Measurements from ENCODE around the gene IFNA10. TPM values are rescaled to one million over a fixed set of nuclear protein-coding genes. Genes with fewer than 3 reads are reported as not detected.
A peak's percentile ranks its signal among the peaks of the same experiment; 100 is the strongest.

The IFNA10 gene
- total and polyA plus RNA-seq, 10 of the 15 experiments (the other 5 are each of a cell fraction or from before 2014, with no cell fraction given) = not detected

DNA sequence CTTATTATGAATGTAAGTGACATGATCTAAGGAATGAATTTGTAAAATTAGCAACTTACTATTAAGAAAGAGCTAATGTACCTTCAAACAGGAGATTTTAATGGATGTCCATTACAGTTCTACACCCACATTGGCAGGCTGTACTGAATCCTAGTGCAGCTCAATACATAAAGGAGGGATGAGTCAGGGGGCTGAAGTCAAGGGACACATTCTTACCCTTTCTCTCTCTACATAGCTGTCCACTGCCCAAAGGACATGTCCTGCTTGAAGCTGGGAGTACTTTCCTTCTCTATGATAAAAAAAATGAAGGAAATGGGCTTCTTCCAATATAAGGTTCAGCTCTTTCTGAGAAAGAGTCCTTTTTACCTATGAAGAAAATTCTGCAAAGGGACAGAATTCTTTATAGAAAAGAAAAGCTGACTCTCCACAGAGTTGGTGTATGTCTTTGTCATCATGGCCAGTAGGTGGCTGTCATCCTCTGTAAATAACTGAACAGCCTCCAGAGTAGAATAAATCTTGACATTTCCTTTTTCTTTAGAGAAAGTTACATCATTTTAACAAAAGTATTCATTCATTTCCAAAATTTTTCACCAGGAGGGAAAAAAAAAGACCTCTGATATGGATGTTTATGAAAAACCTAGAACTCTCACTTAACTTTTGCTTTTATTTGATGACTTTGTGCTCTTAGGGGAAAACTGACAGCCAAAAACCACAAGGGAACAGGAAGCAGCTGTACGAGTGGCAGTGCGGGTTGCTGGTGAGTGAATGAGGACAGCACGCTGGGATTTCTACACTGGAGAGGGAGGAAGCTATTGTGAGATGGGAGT lies 46.0 kb upstream of the IFNA10 start:
- 0% methylated on average over 3 of the region's 3 CpGs for WGBS (ENCODE audit: insufficient coverage, insufficient replicate concordance, low lambda C conversion rate, missing lambda C conversion rate)
- FAIRE-seq (peak; percentile 82), DNase-seq (ENCODE audit: low read depth, low spot score) (no peak), ATAC-seq (peak; percentile 91)
- no peak overlapping the region for H2AFZ ChIP-seq (ENCODE audit: control insufficient read depth, low read depth, low read length)
- no peak overlapping the region for H3K4me3 ChIP-seq
- no peak overlapping the region for H3K4me2 ChIP-seq (ENCODE audit: control insufficient read depth, insufficient read depth)
- RAD21 ChIA-PET (ENCODE audit: unreplicated experiment) = interaction anchor here (0.7 to 3.6 kb wide), 15 partner anchors 14 to 202 kb away, joined by 3 to 20 read pairs (median 5); no protein-coding TSS in a partner anchor
- intact Hi-C loops (cut with micrococcal nuclease; ENCODE audit: unreplicated experiment) (loop anchor here (5.0 kb wide), 2 partner anchors 64 to 204 kb away; no protein-coding TSS in a partner anchor), in situ Hi-C loops (cut with MboI) (no loop called here)
- no peaks in the 10 kb centered on the region; the same call in 1 of the 2 replicates for H4K20me1 ChIP-seq (ENCODE audit: control insufficient read depth, insufficient read depth)
- SMC1A ChIA-PET (ENCODE audit: uncharacterized antibody, unreplicated experiment) = interaction anchor here (0.7 to 5.5 kb wide), 21 partner anchors 10 to 542 kb away, joined by 3 to 30 read pairs (median 4); no protein-coding TSS in a partner anchor
- no TSS peak for BruUV-seq (replicated peaks)
- H3K27me3 ChIP-seq (replicated peaks in 1 of 2; ENCODE audit: control insufficient read depth in 2 of 2, insufficient read depth in 2 of 2, low read length in 1 of 2) = no peaks in the 10 kb centered on the region; a peak in 3 of 4 replicates
- H3K9ac ChIP-seq (ENCODE audit: control insufficient read depth, insufficient read depth, low read length) = no peak overlapping the region
- CTCF ChIA-PET = interaction anchor here (0.7 to 3.7 kb wide), 40 partner anchors 10 to 536 kb away, joined by 3 to 25 read pairs (median 5); partner anchors contain the start of genes IFNA14 and KLHL9
- H3K36me3 ChIP-seq (ENCODE audit: control insufficient read depth in 2 of 2, insufficient read depth in 2 of 2, low read length in 1 of 2) = no peaks in the 10 kb centered on the region
- no peaks in the 10 kb centered on the region for H3K79me2 ChIP-seq (ENCODE audit: control insufficient read depth, insufficient read depth, low read length)
- no peaks in the 10 kb centered on the region for H3K4me1 ChIP-seq (ENCODE audit: control insufficient read depth, insufficient read depth, low read length)
- POLR2A ChIA-PET = interaction anchor here (1.3 kb wide), 1 partner anchor 74 kb away, joined by 3 read pairs; no protein-coding TSS in a partner anchor
- H3K27ac ChIP-seq (ENCODE audit: control insufficient read depth, insufficient read depth) = no peak overlapping the region
- H3K9me3 ChIP-seq (replicated peaks; ENCODE audit: control insufficient read depth, insufficient read depth, low read length) = no peaks in the 10 kb centered on the region
- TF ChIP-seq, protein P1, sequence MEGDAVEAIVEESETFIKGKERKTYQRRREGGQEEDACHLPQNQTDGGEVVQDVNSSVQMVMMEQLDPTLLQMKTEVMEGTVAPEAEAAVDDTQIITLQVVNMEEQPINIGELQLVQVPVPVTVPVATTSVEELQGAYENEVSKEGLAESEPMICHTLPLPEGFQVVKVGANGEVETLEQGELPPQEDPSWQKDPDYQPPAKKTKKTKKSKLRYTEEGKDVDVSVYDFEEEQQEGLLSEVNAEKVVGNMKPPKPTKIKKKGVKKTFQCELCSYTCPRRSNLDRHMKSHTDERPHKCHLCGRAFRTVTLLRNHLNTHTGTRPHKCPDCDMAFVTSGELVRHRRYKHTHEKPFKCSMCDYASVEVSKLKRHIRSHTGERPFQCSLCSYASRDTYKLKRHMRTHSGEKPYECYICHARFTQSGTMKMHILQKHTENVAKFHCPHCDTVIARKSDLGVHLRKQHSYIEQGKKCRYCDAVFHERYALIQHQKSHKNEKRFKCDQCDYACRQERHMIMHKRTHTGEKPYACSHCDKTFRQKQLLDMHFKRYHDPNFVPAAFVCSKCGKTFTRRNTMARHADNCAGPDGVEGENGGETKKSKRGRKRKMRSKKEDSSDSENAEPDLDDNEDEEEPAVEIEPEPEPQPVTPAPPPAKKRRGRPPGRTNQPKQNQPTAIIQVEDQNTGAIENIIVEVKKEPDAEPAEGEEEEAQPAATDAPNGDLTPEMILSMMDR (IDR thresholded peaks at IDR 0.05 in 2 of 3, conservative IDR thresholded peaks at IDR 0.05 in 1 of 3; ENCODE audit: control insufficient read depth in 2 of 3, extremely low read depth in 1 of 3, insufficient read depth in 1 of 3, low read depth in 3 of 3, low read length in 3 of 3) = peak; percentile 60 to 63 (median 62)
- TF ChIP-seq BRCA1 (IDR thresholded peaks at IDR 0.05; ENCODE audit: low read depth, low read length) = no peak
- TF ChIP-seq, protein P2, sequence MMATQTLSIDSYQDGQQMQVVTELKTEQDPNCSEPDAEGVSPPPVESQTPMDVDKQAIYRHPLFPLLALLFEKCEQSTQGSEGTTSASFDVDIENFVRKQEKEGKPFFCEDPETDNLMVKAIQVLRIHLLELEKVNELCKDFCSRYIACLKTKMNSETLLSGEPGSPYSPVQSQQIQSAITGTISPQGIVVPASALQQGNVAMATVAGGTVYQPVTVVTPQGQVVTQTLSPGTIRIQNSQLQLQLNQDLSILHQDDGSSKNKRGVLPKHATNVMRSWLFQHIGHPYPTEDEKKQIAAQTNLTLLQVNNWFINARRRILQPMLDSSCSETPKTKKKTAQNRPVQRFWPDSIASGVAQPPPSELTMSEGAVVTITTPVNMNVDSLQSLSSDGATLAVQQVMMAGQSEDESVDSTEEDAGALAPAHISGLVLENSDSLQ (IDR thresholded peaks at IDR 0.05) = peak; percentile 22; the same call in 1 of the 2 replicates
- no peak for TF ChIP-seq SREBF1 (IDR thresholded peaks at IDR 0.05; ENCODE audit: low read length)
- no peak for TF ChIP-seq BACH1 (IDR thresholded peaks at IDR 0.05; ENCODE audit: borderline replicate concordance)
- TF ChIP-seq RAD21 (IDR thresholded peaks at IDR 0.05; ENCODE audit: insufficient read depth, low read depth, low read length) = peak; percentile 62
- TF ChIP-seq, protein P3, sequence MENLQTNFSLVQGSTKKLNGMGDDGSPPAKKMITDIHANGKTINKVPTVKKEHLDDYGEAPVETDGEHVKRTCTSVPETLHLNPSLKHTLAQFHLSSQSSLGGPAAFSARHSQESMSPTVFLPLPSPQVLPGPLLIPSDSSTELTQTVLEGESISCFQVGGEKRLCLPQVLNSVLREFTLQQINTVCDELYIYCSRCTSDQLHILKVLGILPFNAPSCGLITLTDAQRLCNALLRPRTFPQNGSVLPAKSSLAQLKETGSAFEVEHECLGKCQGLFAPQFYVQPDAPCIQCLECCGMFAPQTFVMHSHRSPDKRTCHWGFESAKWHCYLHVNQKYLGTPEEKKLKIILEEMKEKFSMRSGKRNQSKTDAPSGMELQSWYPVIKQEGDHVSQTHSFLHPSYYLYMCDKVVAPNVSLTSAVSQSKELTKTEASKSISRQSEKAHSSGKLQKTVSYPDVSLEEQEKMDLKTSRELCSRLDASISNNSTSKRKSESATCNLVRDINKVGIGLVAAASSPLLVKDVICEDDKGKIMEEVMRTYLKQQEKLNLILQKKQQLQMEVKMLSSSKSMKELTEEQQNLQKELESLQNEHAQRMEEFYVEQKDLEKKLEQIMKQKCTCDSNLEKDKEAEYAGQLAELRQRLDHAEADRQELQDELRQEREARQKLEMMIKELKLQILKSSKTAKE (IDR thresholded peaks at IDR 0.05; ENCODE audit: low read depth, poor library complexity, severe bottlenecking) = peak; percentile 21
- TF ChIP-seq, protein P4, sequence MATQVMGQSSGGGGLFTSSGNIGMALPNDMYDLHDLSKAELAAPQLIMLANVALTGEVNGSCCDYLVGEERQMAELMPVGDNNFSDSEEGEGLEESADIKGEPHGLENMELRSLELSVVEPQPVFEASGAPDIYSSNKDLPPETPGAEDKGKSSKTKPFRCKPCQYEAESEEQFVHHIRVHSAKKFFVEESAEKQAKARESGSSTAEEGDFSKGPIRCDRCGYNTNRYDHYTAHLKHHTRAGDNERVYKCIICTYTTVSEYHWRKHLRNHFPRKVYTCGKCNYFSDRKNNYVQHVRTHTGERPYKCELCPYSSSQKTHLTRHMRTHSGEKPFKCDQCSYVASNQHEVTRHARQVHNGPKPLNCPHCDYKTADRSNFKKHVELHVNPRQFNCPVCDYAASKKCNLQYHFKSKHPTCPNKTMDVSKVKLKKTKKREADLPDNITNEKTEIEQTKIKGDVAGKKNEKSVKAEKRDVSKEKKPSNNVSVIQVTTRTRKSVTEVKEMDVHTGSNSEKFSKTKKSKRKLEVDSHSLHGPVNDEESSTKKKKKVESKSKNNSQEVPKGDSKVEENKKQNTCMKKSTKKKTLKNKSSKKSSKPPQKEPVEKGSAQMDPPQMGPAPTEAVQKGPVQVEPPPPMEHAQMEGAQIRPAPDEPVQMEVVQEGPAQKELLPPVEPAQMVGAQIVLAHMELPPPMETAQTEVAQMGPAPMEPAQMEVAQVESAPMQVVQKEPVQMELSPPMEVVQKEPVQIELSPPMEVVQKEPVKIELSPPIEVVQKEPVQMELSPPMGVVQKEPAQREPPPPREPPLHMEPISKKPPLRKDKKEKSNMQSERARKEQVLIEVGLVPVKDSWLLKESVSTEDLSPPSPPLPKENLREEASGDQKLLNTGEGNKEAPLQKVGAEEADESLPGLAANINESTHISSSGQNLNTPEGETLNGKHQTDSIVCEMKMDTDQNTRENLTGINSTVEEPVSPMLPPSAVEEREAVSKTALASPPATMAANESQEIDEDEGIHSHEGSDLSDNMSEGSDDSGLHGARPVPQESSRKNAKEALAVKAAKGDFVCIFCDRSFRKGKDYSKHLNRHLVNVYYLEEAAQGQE (IDR thresholded peaks at IDR 0.05; ENCODE audit: low read depth, low read length) = no peak
- no peak for TF ChIP-seq EP300 (IDR thresholded peaks at IDR 0.05; ENCODE audit: borderline replicate concordance in 1 of 2, control insufficient read depth in 1 of 2, low read depth in 2 of 2, low read length in 2 of 2)

Data from GM12878 (cell line).